Astrocyte of the spinal cord (primary cell): ENCODE data around the gene NPDC1.

Experiments
- DNase-seq: peaks from one replicate; pipeline ENCODE4 v3.0.0; 2011; ENCODE audit warnings: low read depth, low spot score
- H3K4me3 ChIP-seq: 2 replicates; pipeline ENCODE4 v1.5.1; 2011; ENCODE audit warnings: low read depth, mild to moderate bottlenecking, low read length, moderate library complexity
- in situ Hi-C: cut with HindIII; loops from 2 replicates; pipeline ENCODE4 v1.10.0; 2017; ENCODE audit warnings: low sequenced_read_pairs
- TF ChIP-seq, protein P1 (sequence below): IDR thresholded peaks from 2 replicates; pipeline ENCODE4 v1.5.1; 2012; ENCODE audit warnings: low read depth, mild to moderate bottlenecking, low read length, inconsistent platforms

Gene NPDC1

DNA sequence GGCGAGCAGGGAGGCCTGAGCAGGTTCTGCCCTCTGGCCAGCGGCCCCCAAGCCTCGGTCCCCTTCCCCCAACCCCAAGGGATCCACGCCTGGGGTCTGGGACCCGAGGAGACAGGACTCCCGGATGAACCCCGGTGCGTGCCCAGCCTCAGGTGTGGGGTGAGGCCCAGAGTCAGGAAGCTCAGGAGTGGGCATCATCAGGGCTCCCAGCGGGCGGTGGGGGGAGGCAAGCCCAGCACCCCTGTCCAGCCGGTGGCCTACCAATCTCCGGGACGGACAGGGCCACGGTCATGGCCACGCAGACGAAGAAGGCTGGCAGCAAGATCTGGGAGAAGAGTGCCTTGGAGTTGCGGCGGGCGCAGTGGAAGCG lies 32.4 kb downstream of the NPDC1 start:
- TF ChIP-seq, protein P1, sequence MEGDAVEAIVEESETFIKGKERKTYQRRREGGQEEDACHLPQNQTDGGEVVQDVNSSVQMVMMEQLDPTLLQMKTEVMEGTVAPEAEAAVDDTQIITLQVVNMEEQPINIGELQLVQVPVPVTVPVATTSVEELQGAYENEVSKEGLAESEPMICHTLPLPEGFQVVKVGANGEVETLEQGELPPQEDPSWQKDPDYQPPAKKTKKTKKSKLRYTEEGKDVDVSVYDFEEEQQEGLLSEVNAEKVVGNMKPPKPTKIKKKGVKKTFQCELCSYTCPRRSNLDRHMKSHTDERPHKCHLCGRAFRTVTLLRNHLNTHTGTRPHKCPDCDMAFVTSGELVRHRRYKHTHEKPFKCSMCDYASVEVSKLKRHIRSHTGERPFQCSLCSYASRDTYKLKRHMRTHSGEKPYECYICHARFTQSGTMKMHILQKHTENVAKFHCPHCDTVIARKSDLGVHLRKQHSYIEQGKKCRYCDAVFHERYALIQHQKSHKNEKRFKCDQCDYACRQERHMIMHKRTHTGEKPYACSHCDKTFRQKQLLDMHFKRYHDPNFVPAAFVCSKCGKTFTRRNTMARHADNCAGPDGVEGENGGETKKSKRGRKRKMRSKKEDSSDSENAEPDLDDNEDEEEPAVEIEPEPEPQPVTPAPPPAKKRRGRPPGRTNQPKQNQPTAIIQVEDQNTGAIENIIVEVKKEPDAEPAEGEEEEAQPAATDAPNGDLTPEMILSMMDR = no peak
- no peak for DNase-seq
- in situ Hi-C loops = no loop called here
- no peak overlapping the region for H3K4me3 ChIP-seq

DNA sequence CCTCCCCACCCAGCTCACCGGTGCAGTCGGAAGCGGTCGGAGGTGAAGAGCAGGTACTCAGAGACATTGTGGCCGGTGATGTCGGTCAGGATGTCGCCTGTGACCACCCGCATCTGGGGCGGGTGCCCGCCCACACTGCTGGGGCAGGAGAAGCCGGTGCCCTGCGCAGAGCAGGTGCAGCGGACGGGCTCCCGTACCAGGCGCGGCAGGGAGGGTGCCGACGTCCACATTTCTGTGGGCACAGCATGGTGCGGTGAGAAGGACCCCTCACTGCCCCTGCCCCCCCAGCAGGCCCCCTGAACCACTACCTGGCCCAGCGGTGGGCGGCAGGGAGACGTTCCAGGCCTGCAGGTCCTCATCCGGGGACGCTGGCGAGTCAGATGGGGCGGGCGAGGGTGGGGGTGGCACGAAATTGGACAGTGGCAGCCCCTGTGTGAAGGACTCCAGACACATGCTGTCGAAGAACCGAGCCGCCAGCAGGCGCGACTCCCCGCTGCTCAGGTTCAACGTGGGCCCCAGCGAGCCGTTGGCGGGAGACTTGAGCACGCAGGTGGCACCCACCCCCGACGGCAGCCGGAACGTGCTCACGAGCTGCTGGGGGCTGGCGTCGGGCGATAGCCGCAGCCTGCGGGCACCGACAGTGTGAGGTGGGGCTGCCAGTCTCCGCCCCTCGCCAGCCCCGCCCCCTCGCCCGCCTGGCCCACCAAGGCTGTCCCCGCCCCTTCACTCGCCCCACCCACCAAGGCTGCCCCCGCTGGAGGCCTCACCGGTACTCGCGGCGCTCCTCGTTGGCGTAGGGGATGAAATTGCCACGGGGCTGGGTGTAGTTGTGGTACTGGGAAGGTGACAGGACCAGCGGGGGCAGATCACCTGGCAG lies 33.0 kb downstream of the NPDC1 start:
- no peak for DNase-seq
- H3K4me3 ChIP-seq = no peak overlapping the region
- TF ChIP-seq, protein P1 = no peak
- in situ Hi-C loops = no loop called here

DNA sequence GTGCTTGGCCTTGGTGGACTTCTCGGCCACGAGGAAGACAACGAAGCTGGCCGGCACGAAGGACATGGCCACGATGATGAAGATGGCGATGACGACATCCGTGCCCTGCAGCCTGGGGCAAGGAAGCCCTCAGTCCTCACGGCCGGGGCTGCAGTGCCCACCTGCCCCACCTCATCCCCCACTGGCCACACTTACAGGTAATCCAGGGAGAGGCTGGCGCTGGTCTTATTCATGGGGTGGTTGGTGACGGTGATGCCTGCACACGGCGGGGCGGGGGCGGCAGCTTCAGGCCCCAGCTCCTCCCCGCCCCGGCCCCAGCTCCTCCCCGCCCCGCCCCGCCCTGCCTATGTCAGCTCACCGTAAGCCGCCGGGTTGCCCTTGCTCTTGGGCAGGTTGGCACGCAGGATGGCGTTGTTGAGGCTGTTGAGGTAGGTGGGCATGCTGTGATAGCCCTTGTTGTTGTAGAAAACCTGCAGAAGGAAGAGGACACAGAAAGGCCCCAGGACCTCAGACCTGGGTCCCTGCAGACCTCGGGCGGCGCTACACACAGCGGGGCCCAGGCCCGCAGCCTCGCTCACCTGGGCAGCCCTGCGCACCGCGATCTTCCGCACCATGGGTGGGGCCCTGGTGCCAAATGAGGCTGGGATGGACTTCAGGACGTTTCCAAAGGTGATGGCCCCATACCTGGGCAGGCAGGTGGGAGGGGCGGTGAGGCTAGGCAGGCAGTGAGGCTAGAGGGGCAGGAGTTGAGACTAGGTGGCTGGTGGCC lies 33.9 kb downstream of the NPDC1 start:
- TF ChIP-seq, protein P1 = no peak
- no peak overlapping the region for H3K4me3 ChIP-seq
- no peak for DNase-seq
- in situ Hi-C loops = no loop called here

GRCh38 chr9:137011156-137011555 lies 34.8 kb downstream of the NPDC1 start:
- DNase-seq = no peak
- TF ChIP-seq, protein P1 = no peak
- in situ Hi-C loops = no loop called here
- no peak overlapping the region for H3K4me3 ChIP-seq

DNA sequence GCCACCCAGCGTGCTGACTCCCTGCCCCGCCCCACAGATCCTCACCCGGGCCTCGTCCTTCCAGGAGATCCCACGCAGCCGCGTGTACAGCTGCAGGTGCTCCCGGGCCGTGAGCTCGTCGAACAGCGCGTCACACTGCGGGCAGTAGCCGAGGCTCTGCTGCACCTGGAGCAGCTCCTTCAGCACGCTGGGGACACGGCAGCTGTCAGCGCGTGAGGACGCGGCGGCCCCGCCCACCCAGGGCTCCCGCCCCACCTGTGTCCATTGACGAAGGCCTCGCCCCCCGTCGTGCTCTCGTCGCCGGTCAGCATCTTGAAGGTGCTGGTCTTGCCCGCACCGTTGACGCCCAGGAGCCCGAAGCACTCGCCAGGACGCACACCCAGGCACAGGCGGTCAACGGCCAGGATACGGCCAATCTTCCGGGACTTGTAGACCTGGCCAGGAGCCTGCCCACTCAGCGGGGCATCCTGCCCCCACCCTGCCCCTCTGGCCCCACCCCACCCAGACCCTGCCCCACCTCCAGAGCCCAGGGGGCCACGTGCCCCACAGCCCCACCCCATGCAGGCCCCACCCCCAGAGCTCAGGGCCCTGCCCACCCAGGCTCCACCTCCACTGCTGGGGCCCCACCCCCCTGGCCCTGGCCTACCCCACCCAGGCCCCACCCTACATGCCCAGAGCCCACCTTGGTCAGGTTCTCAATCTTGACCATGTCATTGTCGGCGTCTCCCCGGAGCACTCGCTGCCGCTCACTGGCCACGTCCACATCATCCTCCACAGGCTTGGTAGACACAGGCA lies 35.8 kb downstream of the NPDC1 start:
- H3K4me3 ChIP-seq = no peak overlapping the region
- TF ChIP-seq, protein P1 = no peak
- no peak for DNase-seq
- in situ Hi-C loops = no loop called here

DNA sequence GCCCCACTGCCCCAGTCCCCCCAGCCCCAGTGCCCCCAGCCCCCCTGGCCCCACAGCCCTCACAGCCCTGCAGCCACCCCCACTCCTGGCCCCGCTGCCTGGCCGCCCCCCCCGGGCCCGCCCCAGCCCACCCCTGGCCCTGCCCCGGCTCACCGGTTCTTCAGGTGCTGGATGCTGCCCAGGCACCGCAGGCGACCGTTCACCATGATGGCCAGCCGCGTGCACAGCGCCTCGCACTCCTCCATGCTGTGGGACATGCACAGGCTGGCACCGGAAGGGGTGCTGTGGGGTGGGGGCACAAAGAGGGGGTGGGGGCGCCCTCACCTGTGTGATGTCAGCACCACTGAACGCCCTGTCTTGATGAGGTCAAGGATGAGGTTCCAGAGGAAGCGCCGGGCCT lies 36.8 kb downstream of the NPDC1 start:
- in situ Hi-C loops = no loop called here
- TF ChIP-seq, protein P1 = no peak
- DNase-seq = no peak
- no peak overlapping the region for H3K4me3 ChIP-seq
